Fibroblast of lung (primary cell): ENCODE data around the gene FNDC11.

Experiments
- CTCF ChIP-seq, 2 donors: IDR thresholded peaks in 1 of 2; conservative IDR thresholded peaks in 1 of 2; 1 replicate in 1 of 2; 2 replicates in 1 of 2; pipeline ENCODE4 v1.5.1; 2011 to 2012; ENCODE audit warnings: low read length in 2 of 2, control low read depth in 1 of 2, inconsistent platforms in 1 of 2, low read depth in 1 of 2, mild to moderate bottlenecking in 1 of 2
- EZH2 ChIP-seq: IDR thresholded peaks from 2 replicates; pipeline ENCODE4 v1.5.1; 2012; ENCODE audit warnings: low read length, control low read depth, mild to moderate bottlenecking; ENCODE audit errors: missing control alignments

DNA sequence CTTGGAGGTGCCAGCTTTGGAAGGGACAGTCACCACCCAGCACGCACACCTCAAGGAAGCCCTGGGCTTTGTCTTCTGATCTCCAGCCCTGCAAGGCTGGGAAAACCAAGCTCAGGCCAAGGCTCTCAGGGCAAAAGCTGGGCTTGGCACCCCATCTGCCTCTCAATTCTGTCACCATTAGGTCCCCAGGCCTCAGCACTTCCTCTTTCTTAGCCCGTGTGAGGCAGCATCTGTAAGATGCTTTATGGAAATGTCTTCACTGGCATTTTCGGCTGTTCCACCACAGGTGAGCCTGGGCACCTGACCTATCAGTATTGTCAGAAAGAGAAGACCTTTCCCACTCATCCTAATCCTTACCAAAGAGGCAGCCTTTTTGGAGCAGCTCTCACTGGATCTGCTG lies 48.4 kb downstream of the FNDC11 start:
- TF ChIP-seq CTCF (conservative IDR thresholded peaks at IDR 0.05 in 1 of 2, IDR thresholded peaks at IDR 0.05 in 1 of 2; ENCODE audit: low read depth in 1 of 2, low read length in 2 of 2) = no peak
- no peak for TF ChIP-seq EZH2
